Gastrocnemius medialis (tissue), 4 donors: ENCODE data around the gene FRMD4B.

ENCODE experiments used
- POLR2A ChIP-seq, 2 donors: fragments of 450-650 bp; IDR thresholded peaks; one replicate each; pipeline ENCODE4 v1.6.1; 2017; ENCODE audit warnings: antibody characterized with exemption in 2 of 2, mild to moderate bottlenecking in 2 of 2, moderate library complexity in 2 of 2
- TF ChIP-seq, protein P1 (sequence below), 5 experiments: fragments of 450-650 bp in 3 of 5; fragments of 200-600 bp in 2 of 5; sonication (generic) in 2 of 5; IDR thresholded peaks in 4 of 5; conservative IDR thresholded peaks in 1 of 5; 1 replicate in 4 of 5; 2 replicates in 1 of 5; pipeline ENCODE4 v1.5.1; 2016 to 2019; ENCODE audit warnings: antibody characterized with exemption in 5 of 5, mild to moderate bottlenecking in 3 of 5, moderate library complexity in 3 of 5

DNA sequence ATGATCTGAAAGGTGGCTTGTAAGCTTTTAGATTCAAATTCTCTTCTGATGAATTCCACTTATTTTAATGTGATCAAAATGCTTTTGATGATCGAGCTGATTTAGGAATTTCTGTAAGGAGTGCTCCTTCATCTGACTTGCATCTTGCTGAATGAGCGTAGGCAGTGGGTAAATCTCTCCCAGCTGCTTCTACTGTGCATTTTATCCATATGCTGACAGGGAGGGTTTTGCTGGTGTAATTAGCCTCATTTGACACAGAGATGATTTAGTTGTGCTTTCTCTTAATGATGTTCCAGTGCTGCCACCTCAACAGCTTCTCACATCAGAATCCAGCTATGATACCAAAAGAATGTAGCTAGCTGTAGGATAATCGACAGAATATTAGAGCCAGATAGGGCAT lies 259.7 kb downstream of the FRMD4B start:
- TF ChIP-seq, protein P1, sequence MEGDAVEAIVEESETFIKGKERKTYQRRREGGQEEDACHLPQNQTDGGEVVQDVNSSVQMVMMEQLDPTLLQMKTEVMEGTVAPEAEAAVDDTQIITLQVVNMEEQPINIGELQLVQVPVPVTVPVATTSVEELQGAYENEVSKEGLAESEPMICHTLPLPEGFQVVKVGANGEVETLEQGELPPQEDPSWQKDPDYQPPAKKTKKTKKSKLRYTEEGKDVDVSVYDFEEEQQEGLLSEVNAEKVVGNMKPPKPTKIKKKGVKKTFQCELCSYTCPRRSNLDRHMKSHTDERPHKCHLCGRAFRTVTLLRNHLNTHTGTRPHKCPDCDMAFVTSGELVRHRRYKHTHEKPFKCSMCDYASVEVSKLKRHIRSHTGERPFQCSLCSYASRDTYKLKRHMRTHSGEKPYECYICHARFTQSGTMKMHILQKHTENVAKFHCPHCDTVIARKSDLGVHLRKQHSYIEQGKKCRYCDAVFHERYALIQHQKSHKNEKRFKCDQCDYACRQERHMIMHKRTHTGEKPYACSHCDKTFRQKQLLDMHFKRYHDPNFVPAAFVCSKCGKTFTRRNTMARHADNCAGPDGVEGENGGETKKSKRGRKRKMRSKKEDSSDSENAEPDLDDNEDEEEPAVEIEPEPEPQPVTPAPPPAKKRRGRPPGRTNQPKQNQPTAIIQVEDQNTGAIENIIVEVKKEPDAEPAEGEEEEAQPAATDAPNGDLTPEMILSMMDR (IDR thresholded peaks at IDR 0.05 in 4 of 5, conservative IDR thresholded peaks at IDR 0.05 in 1 of 5), result no peak
- no peak for TF ChIP-seq POLR2A (IDR thresholded peaks at IDR 0.05)
